ENCODE results near the gene ANP32E. TPM values are rescaled to one million over a fixed set of nuclear protein-coding genes. Genes with fewer than 3 reads are reported as not detected.

The ANP32E gene
- total and polyA plus RNA-seq, 2 of the 13 experiments (the other 11 are each of a cell fraction or from before 2014, with no cell fraction given), result 10.3 to 53.0 TPM

DNA sequence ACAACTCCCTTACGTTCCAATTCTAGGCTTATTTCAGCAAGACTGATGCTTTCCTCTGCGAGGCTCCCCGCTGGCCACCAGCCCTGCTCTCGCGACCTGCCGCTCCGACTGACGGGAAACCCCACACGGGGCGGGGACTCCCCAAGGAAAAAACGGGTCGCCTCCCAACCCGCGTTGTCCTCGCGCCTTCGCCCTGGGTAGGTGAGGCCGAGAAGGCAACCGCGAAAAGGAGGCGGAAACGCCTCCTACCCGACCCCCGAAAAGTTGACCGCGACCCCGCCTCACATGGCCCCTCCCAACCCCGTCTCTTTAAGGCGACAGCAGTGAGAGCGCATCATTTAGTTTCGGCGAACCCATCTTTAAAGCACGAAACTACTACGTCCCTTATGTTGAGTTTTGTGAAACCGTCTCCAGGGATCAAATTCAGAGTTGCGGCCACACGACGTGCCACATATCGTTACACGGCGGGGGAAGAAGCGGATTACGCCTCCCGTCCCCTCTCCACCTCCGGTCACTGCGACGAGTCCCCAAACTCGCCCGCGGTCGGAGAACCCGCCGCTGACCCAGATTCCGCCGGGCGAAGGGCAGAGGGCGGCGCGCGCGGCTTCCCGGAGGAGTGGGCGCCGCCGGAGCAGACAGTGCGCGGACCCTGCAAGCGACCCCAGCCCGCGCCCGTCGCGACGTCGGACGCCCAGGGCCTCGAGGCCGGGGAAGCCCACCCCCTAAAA, 1.2 kb downstream of the ANP32E start (continued):
- TF ChIP-seq MZF1 (CRISPR knock-in tag; IDR thresholded peaks at IDR 0.05; ENCODE audit: borderline replicate concordance) (no peak), TGIF2 (CRISPR knock-in tag; IDR thresholded peaks at IDR 0.05) (0 out of 2 replicates have a peak, but pooled peaks have one; percentile 43), AHDC1 (CRISPR knock-in tag; IDR thresholded peaks at IDR 0.05; ENCODE audit: borderline replicate concordance) (no peak), NR1H2 (CRISPR knock-in tag; IDR thresholded peaks at IDR 0.05; ENCODE audit: borderline replicate concordance, low read depth) (no peak), GMEB2 (CRISPR knock-in tag; IDR thresholded peaks at IDR 0.05; ENCODE audit: low read depth) (no peak), HIC2 (CRISPR knock-in tag; IDR thresholded peaks at IDR 0.05; ENCODE audit: low read depth) (no peak), FIP1L1 (IDR thresholded peaks at IDR 0.05; ENCODE audit: borderline replicate concordance, insufficient read depth, low read depth, low read length) (no peak), GABPA (IDR thresholded peaks at IDR 0.05; ENCODE audit: low read depth, low read length) (no peak), GABPA (CRISPR knock-in tag; IDR thresholded peaks at IDR 0.05; ENCODE audit: low read depth) (0 out of 2 replicates have a peak, but pooled peaks have one; percentile 21), ZNF549 (CRISPR knock-in tag; IDR thresholded peaks at IDR 0.05) (no peak), MEF2D (CRISPR knock-in tag; IDR thresholded peaks at IDR 0.05) (no peak; the same call in 1 of the 2 replicates), ZFP82 (CRISPR knock-in tag; IDR thresholded peaks at IDR 0.05; ENCODE audit: borderline replicate concordance) (no peak), ZNF180 (CRISPR knock-in tag; IDR thresholded peaks at IDR 0.05; ENCODE audit: borderline replicate concordance, low read depth) (no peak), MLXIP (CRISPR knock-in tag; IDR thresholded peaks at IDR 0.05; ENCODE audit: borderline replicate concordance) (no peak), PAF1 (CRISPR knock-in tag; IDR thresholded peaks at IDR 0.05) (no peak)
- TF ChIP-seq, protein P1, sequence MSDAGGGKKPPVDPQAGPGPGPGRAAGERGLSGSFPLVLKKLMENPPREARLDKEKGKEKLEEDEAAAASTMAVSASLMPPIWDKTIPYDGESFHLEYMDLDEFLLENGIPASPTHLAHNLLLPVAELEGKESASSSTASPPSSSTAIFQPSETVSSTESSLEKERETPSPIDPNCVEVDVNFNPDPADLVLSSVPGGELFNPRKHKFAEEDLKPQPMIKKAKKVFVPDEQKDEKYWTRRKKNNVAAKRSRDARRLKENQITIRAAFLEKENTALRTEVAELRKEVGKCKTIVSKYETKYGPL (CRISPR knock-in tag; IDR thresholded peaks at IDR 0.05), result no peak
